SKM-1 treated with dmso at 0.1 percent for 144 hours (cell line): Measurements from ENCODE around the gene CD80.
"Not testable (repeated sequence)": the region's sequence is repeated elsewhere in the genome, so short reads cannot be mapped to it uniquely, and the experiment has no call there.

Source experiments
- DNase-seq: peaks from one replicate; lab custom pipeline; 2025; ENCODE audit not compliant: unreplicated experiment; lab: John Stamatoyannopoulos, UW

The CD80 gene

DNA sequence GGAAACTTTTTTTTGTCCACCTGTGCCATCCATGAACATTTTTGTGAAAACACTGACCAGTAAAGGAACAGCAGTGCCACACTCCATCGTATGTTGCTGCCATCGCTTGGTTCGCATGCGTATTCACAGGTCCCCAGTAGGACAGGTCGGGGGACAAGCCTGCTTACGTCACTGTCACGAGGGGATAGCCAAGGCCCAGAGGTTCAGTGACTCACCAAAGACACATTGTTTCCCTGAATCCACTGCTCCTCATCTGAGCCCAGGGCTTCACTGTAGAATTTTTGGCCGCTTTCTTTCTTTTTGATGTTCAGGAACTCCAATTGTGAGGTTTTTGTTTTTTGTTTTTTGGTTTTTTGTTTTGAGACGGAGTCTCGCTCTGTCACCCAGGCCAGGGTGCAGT lies 25.8 kb upstream of the CD80 start:
- DNase-seq: no peak

DNA sequence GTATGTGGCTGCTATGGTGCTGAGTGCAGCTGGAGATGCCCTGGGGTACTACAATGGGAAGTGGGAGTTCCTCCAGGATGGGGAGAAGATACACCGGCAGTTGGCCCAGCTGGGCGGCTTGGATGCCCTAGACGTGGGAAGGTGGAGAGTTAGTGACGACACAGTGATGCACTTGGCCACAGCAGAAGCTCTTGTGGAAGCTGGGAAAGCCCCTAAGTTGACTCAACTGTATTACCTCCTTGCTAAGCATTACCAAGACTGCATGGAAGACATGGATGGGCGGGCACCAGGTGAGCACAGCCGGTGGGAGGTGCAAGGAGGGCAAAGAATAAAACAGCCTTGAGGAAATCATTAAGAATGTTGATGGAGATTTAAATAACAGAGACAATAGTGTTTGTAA lies 22.8 kb upstream of the CD80 start:
- no peak for DNase-seq

DNA sequence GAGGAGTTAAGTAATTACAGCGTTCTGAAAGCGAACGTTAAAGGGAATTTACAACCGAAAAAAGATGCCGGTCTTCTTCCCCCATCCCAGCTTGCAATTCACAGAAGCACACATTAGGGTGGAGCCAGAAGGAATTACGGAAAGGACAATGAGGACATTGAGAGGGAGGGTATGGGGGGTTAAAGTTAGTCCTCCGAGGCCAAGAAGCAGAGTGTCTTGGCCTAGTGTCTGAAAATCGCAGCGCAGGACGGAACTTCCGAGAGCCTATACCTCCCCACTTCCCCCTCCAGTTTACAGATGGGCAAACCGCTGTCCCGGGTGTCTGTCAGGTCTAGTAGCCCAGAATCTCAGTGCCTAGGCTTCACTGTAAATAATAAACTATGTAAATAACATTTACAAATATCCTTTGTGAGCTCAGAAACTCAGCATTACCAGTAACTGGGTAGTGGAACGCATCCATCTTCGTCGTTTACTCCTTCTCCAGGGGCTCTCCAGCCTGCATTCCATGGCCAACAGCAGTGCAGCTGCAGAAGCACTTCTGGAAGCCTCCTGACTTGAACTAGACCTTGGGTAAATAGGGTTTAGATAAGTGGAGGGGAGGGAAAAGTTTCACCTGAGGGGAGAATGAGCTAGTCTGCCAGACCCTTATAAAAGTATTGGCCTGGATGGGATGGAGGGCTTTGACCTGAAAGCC lies 20.8 kb upstream of the CD80 start:
- DNase-seq: peak; percentile 19

GRCh38 chr3:119579366-119580066 lies 20.1 kb upstream of the CD80 start, which contains the start of gene ADPRH:
TSS of gene ADPRH (plus strand) at chr3:119579492. CDS start at chr3:119582170, 2,678 bp downstream.
- DNase-seq: no peak

- no peak for DNase-seq
These were observed 16.1 kb upstream of the CD80 start for GRCh38 chr3:119575507-119575906.

DNA sequence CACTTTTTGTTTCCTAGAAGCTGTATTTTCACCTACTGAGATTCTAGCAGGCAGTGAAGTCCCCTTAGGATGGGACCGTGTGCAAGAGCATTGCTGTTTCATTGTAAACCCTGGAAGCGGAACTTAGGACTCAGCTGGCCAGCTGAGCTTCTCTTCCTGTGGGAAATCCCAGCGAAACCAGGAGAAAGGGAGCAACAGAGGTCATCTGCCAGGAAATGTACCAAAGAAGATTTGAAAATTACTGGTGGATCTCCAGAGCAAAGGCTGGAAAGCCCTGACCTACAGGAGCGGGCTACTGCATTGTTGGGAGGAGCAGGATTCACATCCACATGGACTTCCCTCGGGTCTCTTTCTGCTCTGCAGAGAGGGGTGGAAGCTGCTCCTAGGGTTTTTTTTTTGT lies 12.3 kb upstream of the CD80 start:
- no peak for DNase-seq

DNA sequence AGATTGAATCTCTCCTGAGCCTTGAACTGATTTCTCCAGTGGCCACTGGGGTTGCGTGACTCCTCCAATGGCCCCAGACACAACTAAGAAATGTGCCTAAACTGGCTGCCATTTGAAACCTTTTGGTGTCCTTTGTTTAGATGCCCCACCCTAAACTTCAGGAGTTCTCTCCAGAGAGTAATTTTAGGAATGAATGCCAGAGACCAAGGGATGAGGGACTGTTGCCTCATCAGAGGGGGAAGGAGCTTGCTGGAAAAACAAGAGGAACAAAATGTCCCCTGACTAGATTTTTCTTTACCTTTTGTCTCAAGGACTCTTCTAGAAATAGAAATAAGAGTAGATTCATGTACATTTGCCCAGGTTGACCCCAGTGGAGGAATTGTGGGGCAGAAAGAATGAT lies 11.8 kb upstream of the CD80 start:
- DNase-seq: no peak

- DNase-seq: peak; percentile 26
These were observed 10.8 kb upstream of the CD80 start for GRCh38 chr3:119570229-119570628.

DNA sequence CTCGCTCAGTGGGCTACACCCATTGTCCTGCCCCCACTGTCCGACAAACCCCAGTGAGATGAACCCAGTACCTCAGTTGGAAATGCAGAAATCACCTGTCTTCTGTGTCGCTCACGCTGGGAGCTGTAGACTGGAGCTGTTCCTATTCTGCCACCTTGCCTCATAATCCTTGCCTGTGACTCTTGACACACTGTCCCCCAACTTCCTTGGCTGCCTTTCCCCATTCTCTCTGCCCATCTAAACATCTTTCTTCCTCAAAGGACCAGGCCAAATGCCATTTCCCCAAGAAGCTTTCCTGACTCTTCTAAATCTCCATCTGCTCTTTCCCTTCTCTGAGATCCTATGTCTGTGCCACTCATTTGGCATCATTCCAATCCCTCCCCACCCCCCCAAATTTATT lies 9.7 kb upstream of the CD80 start:
- DNase-seq: no peak

DNA sequence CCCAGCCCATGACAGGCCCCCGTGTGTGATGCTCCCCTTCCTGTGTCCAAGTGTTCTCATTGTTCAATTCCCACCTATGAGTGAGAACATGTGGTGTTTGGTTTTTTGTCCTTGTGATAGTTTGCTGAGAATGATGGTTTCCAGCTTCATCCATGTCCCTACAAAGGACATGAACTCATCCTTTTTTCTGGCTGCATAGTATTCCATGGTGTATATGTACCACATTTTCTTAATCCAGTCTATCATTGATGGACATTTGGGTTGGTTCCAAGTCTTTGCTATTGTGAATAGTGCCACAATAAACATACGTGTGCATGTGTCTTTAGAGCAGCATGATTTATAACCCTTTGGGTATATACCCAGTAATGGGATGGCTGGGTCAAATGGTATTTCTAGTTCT lies 3.9 kb upstream of the CD80 start:
- DNase-seq: not testable (repeated sequence)

GRCh38 chr3:119562307-119562961 lies 3.0 kb upstream of the CD80 start:
- DNase-seq: peak; percentile 79

GRCh38 chr3:119560160-119560559 lies 746 bp upstream of the CD80 start:
- DNase-seq: no peak

DNA sequence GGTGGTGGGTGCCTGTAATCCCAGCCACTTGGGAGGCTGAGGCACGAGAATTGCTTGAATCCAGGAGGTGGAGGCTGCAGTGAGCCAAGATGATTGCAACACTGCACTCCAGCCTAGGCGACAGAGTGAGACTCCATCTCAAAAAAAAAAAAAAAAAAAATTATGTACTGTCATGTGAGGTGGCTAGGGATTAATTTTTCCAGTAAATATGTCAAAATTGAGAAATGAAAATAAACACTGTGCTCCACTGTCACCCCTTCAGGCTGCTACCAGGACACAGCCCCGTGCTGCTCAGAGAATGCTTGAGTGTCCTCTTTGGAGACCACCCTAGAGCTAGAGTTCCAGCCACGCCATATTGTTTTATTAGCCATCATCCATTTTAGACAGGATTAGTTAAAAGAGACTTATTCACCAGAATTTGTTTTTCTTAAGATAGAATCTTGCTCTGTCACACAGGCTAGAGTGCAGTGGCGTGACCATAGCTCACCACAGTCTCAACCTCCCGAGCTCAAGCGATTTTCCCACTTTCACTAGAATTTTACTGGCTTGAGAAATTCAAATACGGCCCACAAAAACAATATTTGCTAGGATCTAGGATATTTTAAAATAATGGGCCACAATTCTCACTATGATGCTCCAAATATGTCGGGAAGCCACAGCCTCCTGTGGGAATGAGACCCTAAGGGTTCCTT lies 642 bp downstream of the CD80 start:
- DNase-seq: no peak

DNA sequence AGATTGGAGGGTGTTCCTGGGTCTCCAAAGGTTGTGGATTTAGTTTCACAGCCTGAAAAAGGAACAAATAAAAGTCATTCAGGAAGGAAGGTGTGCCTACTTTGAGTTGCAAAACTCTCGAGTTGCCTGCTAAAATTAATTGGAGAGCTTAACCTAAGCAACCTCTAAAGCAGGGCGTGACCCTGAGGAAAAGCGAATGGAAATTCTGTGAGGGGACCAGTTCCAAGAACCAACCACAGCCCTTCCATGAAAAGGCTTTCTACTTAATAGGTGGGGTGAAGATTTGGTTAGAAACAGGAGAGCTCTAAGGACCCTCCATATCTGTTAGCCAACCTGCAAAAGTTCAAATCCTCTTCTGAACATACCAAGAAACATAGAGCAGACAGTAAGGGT lies 1.5 kb downstream of the CD80 start:
- no peak for DNase-seq

DNA sequence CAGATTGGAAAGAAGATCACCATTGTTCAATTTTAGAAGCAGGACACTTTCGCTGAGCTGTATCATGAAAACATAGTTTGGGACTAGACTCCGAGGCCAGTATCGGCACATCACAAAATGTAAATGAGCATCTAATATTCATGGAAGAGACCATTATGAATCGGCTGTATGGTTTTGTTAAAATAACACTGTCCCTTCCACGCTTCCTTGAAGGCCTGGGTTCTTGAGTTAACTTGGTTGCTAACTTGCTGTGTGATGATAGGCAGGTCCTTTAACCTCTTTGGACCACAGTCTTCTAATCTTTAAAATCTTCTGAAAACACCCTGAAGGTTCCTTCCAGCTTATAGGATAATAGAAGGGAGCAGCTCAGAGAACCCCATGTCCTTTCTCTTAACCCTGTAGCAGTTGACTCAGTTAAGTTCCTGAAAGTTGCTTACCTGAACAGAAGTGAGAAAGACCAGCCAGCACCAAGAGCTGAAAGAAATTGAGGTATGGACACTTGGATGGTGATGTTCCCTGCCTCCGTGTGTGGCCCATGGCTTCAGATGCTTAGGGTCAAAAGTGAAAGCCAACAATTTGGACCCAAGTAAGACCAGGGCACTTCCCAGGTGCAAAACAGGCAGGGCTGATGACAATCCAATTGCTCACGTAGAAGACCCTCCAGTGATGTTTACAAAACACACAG lies 2.1 kb downstream of the CD80 start:
- DNase-seq: no peak

DNA sequence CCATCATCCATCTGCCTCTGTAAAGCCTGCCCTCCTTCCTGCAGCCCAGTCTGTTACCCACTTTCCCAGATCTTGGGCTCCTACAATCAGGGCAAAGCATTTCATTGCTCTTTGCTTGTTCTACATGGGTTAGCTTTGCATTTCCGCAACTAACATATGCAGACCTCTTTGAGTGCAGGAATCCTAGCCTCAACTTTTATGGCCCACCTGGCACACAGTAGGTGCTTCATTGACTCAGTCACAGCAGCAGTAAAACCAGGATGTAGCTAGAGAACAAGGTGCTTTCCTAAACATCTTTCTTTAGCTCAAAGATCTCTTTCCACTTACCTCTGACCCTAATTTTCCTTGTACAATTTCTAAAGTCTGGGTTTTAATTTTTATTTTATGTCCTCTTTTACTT lies 3.5 kb downstream of the CD80 start:
- no peak for DNase-seq

DNA sequence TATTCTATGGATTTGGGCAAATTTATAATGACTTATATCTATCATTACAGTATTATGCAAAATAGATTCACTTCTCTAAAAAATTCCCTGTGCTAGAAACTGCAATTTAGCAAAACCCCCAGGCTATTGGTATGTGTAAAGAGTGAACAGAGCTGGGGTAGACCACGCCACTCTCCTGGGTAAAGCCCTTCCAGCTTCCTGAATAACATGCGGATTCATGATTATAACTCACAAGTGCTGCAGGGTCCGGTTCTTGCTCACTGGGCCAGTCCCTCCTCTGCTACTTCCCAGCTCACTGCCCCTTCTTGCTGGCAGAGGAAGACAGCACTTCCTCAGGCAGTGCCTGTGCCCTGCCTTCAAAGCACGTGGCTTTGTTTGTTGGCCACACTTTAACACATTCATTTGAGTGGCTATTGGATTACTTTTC lies 4.1 kb downstream of the CD80 start:
- DNase-seq: no peak

DNA sequence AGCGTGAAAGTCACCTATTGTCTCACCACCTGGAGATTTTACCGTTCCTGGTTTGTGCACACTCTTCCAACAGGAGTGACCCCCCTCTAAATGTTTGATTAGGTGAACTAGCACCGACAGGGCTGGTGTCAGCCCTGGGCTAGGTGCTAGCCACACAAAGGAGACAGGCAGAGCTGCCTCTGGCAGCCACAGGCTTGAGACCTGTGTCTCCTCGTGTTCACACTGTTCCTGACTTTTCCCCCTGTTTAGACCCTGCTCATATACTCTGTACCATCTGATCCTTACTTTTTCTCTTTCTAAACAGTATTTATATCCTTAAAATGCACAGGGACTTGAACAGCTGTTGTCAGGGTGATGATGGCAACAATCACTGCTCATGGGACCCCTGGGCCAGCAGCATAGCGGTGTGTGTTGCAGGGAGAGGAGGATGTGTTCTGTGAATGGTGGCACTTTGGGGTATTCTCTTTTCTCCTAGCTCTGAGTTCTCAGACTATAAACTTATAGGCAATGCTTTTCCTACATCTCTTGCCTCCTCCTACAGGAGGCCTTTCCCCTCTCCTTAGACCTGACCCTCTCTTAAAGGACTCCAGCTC lies 5.5 kb downstream of the CD80 start:
- no peak for DNase-seq

GRCh38 chr3:119552928-119553327 lies 6.5 kb downstream of the CD80 start:
- not testable (repeated sequence) for DNase-seq

DNA sequence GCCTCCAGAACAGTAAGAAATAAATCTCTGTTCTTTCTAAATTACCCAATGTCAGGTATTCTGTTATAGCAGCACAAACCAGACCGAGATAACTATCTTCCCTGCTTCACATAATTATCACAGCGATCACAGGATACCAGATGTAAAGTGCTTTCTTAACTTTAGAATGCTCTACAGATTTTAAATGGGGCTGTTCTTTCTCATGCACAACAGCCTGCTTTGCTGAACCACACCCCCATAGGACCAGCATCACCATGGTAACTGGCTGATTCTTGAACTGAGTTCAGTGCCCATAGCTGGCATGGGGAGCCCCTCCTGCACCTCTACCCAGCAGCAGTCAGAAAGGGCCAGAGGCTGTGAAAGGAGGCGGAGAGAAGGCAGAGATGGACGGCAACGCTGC lies 7.8 kb downstream of the CD80 start:
- DNase-seq: no peak
